Measurements from ENCODE around the gene TEF.
A peak's percentile ranks its signal among the peaks of the same experiment; 100 is the strongest.
"Not testable (repeated sequence)": the region's sequence is repeated elsewhere in the genome, so short reads cannot be mapped to it uniquely, and the experiment has no call there.

Gene TEF

GRCh38 chr22:41435560-41435959 lies 53.8 kb downstream of the TEF start:
- no peak overlapping the region for H3K4me3 ChIP-seq (ENCODE audit: low read length)
- TF ChIP-seq, protein P1, sequence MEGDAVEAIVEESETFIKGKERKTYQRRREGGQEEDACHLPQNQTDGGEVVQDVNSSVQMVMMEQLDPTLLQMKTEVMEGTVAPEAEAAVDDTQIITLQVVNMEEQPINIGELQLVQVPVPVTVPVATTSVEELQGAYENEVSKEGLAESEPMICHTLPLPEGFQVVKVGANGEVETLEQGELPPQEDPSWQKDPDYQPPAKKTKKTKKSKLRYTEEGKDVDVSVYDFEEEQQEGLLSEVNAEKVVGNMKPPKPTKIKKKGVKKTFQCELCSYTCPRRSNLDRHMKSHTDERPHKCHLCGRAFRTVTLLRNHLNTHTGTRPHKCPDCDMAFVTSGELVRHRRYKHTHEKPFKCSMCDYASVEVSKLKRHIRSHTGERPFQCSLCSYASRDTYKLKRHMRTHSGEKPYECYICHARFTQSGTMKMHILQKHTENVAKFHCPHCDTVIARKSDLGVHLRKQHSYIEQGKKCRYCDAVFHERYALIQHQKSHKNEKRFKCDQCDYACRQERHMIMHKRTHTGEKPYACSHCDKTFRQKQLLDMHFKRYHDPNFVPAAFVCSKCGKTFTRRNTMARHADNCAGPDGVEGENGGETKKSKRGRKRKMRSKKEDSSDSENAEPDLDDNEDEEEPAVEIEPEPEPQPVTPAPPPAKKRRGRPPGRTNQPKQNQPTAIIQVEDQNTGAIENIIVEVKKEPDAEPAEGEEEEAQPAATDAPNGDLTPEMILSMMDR (IDR thresholded peaks at IDR 0.05; ENCODE audit: insufficient read depth, low read depth, low read length, missing control alignments) = no peak
- no peak for DNase-seq (ENCODE audit: low read depth)

DNA sequence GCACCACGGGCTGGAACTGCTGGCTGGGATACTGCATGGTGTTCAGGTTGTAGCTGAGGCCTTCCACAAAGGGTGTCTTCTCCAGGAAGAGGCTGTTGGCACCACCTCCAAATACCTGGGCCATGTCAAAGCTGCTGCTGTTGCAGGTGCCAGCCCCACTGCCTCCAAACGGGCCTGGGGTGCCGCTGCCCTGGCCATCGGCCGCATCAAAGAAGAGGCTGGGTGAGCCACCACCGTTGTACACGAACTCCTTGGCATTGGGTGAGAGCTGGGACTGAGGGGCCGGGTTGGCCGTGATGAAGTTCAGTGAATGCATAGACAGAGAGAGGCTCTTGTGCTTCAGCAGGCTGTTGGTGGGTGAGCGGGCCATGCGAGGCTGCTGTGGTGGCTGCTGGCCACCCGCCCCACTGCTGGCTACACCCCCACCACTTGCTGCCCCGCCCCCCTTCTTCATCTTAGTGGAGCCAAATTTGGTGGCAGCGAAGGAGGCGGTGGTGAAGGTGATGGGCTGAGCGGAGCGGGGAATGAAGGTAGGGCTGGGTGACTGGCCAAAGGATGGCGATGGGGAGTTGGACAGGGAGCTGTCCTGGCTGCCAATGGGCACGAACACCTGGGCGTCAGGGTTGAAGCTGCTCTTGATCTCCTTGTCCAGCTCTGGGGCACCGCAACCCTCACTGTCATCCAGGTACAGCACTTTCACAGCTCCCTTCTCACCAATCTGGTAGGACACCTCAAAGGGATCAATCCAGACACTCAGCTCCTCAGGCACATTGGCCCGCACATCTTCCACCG lies 54.8 kb downstream of the TEF start:
- no peak overlapping the region for H3K4me3 ChIP-seq (ENCODE audit: low read length)
- DNase-seq (ENCODE audit: low read depth) = no peak
- TF ChIP-seq, protein P1 (IDR thresholded peaks at IDR 0.05; ENCODE audit: insufficient read depth, low read depth, low read length, missing control alignments) = no peak

GRCh38 chr22:41437198-41437597 lies 55.5 kb downstream of the TEF start:
- TF ChIP-seq, protein P1 (IDR thresholded peaks at IDR 0.05; ENCODE audit: insufficient read depth, low read depth, low read length, missing control alignments) = no peak
- H3K4me3 ChIP-seq (ENCODE audit: low read length) = no peak overlapping the region
- no peak for DNase-seq (ENCODE audit: low read depth)

GRCh38 chr22:41440511-41440910 lies 58.8 kb downstream of the TEF start:
- H3K4me3 ChIP-seq (ENCODE audit: low read length); DNase-seq (ENCODE audit: low read depth): not testable (repeated sequence)

GRCh38 chr22:41442240-41442792 lies 60.6 kb downstream of the TEF start:
- no peak for DNase-seq (ENCODE audit: low read depth)
- H3K4me3 ChIP-seq (ENCODE audit: low read length) = no peak overlapping the region
- TF ChIP-seq, protein P1 (IDR thresholded peaks at IDR 0.05; ENCODE audit: insufficient read depth, low read depth, low read length, missing control alignments) = no peak

- peak; percentile 96 for DNase-seq (ENCODE audit: low read depth)
- H3K4me3 ChIP-seq (ENCODE audit: low read length) = peak overlapping the region; percentile 98
- TF ChIP-seq, protein P1 (IDR thresholded peaks at IDR 0.05; ENCODE audit: insufficient read depth, low read depth, low read length, missing control alignments) = no peak
Measured at GRCh38 chr22:41444360-41445128, 62.8 kb downstream of the TEF start.
